GM12865 (cell line): Measurements from ENCODE around the gene ITGA2.

Experiments used
- DNase-seq: peaks from one replicate; pipeline ENCODE4 v3.0.0; 2010; ENCODE audit warnings: low read depth
- H3K4me3 ChIP-seq: 2 replicates; pipeline ENCODE4 v1.5.1; 2011; ENCODE audit warnings: mild to moderate bottlenecking, low read depth, low read length, control low read depth
- TF ChIP-seq, protein P1 (sequence below): IDR thresholded peaks from 2 replicates; pipeline ENCODE4 v1.5.1; 2011; ENCODE audit warnings: low read length, control low read depth, low read depth, inconsistent platforms; ENCODE audit not compliant: insufficient read depth; ENCODE audit errors: missing control alignments

The ITGA2 gene

DNA sequence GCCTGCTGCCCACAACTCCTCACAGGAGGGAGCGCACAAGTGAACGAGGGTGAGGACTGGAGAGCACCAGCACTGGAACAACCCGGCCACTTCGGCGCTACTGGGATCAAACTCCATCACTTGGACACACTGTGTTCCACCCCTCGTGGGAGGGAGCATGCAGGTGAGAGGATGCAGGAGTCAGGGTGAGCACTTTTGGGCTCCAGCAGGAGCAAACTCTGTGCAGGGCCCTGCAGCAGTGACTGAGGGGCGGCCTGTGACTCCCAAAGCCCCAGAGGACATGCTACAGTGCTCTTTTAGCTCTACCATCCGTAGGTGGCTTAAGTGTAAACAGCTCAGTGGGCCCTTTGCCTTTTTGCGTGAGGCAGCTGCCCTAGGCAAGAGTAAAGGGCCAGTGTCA lies 124.8 kb downstream of the ITGA2 start:
- no peak for DNase-seq
- H3K4me3 ChIP-seq, result no peak overlapping the region
- TF ChIP-seq, protein P1, sequence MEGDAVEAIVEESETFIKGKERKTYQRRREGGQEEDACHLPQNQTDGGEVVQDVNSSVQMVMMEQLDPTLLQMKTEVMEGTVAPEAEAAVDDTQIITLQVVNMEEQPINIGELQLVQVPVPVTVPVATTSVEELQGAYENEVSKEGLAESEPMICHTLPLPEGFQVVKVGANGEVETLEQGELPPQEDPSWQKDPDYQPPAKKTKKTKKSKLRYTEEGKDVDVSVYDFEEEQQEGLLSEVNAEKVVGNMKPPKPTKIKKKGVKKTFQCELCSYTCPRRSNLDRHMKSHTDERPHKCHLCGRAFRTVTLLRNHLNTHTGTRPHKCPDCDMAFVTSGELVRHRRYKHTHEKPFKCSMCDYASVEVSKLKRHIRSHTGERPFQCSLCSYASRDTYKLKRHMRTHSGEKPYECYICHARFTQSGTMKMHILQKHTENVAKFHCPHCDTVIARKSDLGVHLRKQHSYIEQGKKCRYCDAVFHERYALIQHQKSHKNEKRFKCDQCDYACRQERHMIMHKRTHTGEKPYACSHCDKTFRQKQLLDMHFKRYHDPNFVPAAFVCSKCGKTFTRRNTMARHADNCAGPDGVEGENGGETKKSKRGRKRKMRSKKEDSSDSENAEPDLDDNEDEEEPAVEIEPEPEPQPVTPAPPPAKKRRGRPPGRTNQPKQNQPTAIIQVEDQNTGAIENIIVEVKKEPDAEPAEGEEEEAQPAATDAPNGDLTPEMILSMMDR, result no peak

DNA sequence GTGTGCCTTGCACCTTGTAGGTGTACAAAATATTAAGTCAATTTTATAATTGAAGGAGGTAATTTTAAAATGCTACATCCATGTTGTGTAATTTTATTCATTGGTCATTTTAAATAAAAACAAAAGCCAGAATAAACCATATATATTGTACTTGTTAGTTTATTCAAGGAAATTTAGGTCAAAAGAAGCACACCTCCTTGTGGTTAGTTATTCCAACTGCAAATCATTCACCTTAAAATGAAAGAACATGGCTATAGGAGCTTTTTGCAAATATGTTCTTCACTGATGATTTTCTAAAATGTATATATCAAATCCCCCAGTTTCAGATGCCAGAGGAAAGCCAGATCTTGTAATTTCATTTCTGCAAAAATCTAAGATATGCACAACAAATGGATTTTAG lies 125.8 kb downstream of the ITGA2 start:
- DNase-seq, result no peak
- TF ChIP-seq, protein P1, result no peak
- no peak overlapping the region for H3K4me3 ChIP-seq

DNA sequence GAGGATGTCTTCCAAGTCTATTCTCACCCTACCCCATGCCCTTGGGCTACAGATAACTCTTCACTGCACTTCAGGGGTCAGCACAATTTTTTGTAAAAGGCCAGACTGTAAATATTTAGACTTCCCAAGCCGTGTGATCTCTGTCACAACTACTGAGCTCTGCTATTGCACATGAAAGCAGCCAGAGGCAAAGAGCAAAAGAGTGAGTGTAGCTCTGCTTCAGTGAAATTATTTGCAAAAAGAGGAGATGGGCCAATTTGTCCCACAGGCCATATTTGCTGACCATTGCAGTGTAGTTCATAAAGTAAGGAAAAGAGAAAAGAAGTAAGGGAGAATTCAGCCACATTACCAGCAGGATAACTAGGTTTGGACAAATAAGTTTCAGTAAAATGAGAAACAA lies 127.4 kb downstream of the ITGA2 start:
- no peak overlapping the region for H3K4me3 ChIP-seq
- no peak for DNase-seq
- TF ChIP-seq, protein P1, result no peak

DNA sequence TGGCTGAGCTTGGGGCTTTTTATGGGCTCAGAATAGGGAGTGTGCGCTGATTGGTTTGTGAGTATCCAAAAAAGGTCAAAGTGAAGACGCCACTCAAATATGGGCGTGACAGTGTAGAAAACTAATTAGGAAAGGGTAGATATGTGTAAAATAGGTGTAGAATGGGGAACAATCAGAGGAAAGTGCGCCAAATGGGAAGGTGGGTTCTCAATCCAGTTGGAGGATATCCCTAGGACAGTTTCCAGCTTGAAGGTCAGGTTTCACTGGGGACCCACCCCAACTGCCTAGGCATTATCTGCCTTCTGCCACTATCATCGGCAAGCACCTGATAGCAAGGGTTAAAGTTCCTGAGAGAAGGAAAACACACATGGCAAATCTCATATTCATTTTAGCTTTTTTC lies 129.7 kb downstream of the ITGA2 start:
- DNase-seq, result no peak

DNA sequence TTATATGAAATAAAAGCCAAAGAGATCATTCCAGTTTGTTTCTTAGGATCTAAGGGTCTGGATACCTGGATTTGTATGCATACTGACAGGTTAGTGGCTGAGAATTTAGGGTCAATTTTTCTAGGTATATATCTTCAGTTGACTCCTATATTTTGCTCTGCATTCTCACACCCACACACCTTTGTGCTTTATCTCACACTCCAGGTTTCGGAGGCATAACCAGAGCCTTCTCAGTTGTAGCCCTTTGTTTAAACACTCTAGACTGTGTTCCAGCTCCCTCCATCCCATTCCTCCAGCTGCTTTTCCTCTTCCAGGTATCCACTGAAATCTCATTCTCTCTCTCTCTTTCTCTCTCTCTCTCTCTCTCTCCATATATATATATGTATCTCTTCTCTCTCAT lies 131.0 kb downstream of the ITGA2 start:
- TF ChIP-seq, protein P1, result no peak
- H3K4me3 ChIP-seq, result no peak overlapping the region
- no peak for DNase-seq

More for the DNA sequence above, 129.7 kb downstream of the ITGA2 start:
- H3K4me3 ChIP-seq, result no peak overlapping the region
- TF ChIP-seq, protein P1, result no peak

DNA sequence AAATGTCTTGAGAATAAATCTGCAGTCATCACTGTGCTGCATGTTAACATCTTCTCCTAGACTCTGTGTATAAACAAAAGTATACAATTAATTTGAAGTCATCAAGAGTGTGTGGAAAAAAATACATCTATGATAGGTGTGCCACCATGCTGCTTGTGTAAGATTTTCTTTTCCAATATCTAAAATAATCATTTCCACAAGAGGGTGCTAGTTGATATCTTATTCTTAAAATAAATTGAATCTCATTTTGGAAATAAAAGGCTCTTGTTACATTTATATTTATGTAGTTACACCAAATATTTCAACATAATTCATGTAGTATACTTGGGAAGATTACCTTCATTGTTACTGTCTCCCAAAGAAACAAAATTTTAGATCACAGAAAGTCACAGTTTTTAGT lies 134.6 kb downstream of the ITGA2 start:
- no peak for DNase-seq
- H3K4me3 ChIP-seq, result no peak overlapping the region
- TF ChIP-seq, protein P1, result no peak

DNA sequence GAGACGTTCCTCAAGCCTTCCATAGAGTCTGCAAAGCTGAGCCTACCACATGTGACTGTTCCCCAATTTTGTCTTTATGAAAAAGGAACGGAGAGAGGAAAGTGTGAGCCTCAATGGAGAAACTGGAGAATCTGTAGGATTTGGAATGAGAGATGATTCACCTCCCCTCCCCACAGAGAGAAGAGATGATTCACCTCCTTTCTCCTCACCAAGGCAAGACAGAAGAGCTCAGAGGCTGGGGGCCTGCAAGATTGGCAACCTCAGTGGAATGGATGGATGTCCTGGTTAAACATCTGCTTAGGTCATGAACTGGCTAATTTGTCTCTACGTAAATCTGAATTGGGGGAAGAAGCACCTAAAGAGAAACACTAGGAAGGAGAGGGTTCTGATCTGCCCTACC lies 137.4 kb downstream of the ITGA2 start:
- no peak for DNase-seq
- TF ChIP-seq, protein P1, result no peak
- H3K4me3 ChIP-seq, result no peak overlapping the region
